ENCODE data around the gene SSMEM1.
"Not testable (repeated sequence)": the region's sequence is repeated elsewhere in the genome, so short reads cannot be mapped to it uniquely, and the experiment has no call there.

Gene SSMEM1

GRCh38 chr7:130210181-130210935 is 2.7 kb downstream of the SSMEM1 start:
- DNase-seq (ENCODE audit: low read depth), result no peak

GRCh38 chr7:130213828-130214227 is 6.2 kb downstream of the SSMEM1 start:
- no peak for DNase-seq (ENCODE audit: low read depth)

GRCh38 chr7:130216025-130216424 is 8.4 kb downstream of the SSMEM1 start:
- no peak for DNase-seq (ENCODE audit: low read depth)

GRCh38 chr7:130216750-130217149 is 9.1 kb downstream of the SSMEM1 start:
- no peak for DNase-seq (ENCODE audit: low read depth)

DNA sequence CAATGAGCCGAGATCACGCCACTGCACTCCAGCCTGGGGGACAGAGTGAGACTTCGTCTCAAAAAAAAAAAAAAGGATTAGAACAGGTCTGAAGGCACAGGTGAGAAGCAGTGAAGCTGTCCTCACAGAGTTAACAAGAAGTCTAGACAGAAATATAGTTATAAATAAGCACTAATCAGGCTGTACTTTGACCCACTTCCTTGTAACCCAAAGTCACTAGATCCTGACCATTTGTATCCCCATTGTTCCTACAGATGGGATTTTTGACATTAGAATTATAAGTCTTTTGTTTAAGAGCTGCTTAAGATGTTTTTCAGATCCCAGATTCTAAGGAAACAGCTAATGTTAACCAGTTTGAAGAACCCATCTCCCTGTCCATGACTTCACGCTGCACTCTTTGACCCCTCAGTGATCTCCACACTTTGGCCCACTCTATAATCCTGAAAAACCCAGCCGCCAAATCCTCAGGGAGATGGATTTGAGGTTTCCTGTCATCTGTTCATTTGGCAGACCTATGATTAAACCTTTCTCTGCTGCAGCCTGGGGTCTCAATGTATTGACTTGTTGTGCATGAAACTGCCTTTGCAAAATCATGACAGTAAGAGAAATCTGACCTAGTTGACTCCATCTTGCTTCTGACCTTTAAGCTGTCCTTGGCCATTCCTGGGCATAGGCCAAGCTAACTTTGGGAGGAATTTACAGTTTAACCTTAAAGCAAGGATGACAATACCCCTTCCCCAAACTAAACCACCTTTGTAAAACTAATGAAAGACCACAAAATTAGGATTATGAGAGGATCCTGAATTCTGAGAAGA is 11.4 kb downstream of the SSMEM1 start:
- DNase-seq (ENCODE audit: low read depth), result no peak

- DNase-seq (ENCODE audit: low read depth), result no peak
Observed at GRCh38 chr7:130219871-130220270, 12.2 kb downstream of the SSMEM1 start.

- no peak for DNase-seq (ENCODE audit: low read depth)
Observed at GRCh38 chr7:130221746-130222145, 14.1 kb downstream of the SSMEM1 start.

DNA sequence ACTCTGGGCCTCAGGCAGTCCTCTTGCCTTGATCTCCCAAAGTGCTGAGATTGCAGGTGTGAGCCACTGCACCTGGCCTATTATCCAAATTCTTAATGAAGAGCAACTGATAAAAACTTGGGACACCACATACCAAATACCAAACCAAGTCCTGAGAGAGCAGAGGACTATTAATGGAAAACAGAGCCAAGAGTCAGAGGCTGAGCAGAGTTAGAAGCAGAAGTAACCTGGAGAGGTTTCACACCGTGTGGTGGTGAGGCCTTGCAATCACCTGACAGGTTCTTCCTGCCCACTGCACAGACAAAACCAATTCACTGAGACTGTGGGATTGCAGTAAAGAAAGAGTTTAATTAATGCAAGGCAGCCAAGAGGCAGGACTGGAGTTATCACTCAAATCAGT is 16.0 kb downstream of the SSMEM1 start:
- no peak for DNase-seq (ENCODE audit: low read depth)

DNA sequence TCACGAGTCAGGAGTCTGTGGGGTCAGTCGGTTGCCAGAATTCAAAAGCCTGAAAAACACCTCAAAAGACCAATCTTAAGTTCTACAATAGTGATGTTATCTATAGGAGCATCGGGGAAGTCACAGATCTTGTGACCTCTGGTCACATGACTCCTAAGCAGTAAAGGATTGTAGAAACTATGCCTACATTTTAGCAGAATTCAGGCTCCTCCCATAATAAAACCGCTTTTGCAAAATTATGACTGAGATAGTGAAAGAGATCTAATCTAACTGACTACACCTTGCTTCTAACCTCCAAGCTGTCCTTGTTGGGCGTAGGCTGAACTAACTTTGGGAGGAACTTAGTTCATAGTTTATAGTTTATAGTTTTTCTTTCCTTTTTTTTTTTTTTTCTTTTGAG is 16.6 kb downstream of the SSMEM1 start:
- no peak for DNase-seq (ENCODE audit: low read depth)

GRCh38 chr7:130224923-130225322 is 17.3 kb downstream of the SSMEM1 start:
- not testable (repeated sequence) for DNase-seq (ENCODE audit: low read depth)

DNA sequence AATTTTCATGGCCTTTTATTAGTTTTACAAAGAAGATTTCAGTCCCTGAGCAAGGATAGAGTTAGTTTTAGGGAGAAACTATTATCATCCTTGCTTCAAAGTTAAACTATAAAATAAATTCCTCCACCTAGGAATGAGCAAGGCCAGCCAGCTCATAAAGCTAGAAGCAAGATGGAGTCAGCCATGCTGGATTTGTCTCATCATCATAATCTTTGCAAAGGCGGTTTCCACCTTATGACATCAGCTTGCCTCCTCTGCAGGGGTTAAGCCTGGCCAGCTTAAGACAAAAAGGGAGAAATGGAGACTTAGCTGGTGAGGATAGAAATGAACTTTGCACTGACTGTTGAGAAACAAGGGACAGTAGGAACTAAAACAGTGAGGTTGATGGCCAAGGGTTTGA is 18.7 kb downstream of the SSMEM1 start:
- no peak for DNase-seq (ENCODE audit: low read depth)

- no peak for DNase-seq (ENCODE audit: low read depth)
Observed at GRCh38 chr7:130227883-130228575, 20.4 kb downstream of the SSMEM1 start.

- DNase-seq (ENCODE audit: low read depth), result no peak
Observed at GRCh38 chr7:130228840-130229502, 21.3 kb downstream of the SSMEM1 start.

DNA sequence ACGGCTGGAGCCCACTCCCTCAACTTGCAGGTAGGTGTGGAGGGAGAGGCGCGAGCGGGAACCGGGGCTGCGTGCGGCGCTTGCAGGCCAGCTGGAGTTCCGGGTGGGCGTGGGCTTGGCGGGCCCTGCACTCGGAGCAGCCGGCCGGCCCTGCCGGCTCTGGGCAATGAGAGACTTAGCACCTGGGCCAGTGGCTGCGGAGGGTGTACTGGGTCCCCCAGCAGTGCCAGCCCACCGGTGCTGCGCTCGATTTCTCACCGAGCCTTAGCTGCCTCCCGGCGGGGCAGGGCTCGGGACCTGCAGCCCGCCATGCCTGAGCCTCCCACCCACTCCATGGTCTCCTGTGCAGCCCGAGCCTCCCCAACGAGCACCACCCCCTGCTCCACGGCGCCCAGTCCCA is 22.3 kb downstream of the SSMEM1 start:
- not testable (repeated sequence) for DNase-seq (ENCODE audit: low read depth)

GRCh38 chr7:130231792-130232191 is 24.1 kb downstream of the SSMEM1 start:
- no peak for DNase-seq (ENCODE audit: low read depth)

- no peak for DNase-seq (ENCODE audit: low read depth)
Observed at GRCh38 chr7:130232209-130232608, 24.5 kb downstream of the SSMEM1 start.

- DNase-seq (ENCODE audit: low read depth), result no peak
Observed at GRCh38 chr7:130234078-130234477, 26.4 kb downstream of the SSMEM1 start.

DNA sequence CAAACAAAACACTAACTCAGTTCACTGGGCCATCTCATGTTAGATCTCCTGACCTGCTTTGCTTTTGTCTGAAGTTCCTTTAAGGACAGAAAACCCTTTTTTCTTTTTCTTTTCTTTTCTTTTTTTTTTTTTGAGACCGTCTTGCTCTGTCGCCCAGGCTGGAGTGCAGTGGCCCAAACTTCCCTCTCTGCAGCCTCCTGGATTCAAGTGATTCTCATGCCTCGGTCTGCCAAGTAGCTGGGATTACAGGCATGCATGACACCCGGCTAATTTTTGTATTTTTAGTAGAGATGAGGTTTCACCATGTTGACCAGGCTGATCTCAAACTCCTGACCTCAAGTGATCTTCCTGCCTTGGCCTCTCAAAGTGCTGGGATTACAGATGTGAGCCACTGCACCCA is 28.7 kb downstream of the SSMEM1 start:
- not testable (repeated sequence) for DNase-seq (ENCODE audit: low read depth)

GRCh38 chr7:130240240-130240639 is 32.6 kb downstream of the SSMEM1 start:
- DNase-seq (ENCODE audit: low read depth), result no peak

DNA sequence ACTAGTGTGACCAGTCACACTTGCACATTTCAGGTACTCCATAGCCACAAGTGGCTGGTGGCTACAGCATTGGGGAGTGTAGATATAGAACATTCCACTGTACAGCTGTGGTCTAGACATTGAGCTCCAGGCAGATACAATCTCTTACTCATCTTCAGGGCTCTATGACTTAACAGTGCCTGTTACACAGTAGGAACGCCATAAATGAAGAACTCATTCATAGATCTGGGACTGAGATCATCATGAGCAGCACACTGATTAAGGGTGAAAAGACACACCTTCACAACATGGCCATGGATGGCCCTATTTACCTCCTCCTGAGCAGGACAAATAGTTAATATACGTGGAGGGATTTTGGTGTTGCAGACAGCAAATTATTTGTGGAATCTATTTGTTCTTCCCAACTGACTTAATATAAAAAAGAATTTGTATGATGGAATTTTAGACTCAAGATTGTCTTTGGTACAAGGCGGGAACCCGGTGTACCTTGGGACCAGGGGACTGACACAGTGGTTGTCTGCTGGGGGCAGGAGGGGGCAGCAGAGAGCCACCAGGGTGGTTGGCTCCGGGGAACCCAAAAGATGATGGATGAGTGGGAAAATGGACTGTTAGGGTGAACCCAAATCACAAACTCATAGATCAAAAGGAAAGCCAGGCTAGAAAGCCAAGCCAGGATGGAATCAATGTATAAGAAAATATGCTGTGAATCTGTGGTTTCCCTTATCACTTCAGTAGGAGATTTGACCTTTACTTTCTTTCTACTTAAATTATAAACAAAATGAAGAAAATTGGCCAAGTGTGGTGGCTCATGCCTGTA is 34.7 kb downstream of the SSMEM1 start:
- peak; percentile 27 for DNase-seq (ENCODE audit: low read depth)

GRCh38 chr7:130243486-130243885 is 35.8 kb downstream of the SSMEM1 start:
- peak; percentile 39 for DNase-seq (ENCODE audit: low read depth)
